Measurements from ENCODE around the gene EHHADH. TPM values are rescaled to one million over a fixed set of nuclear protein-coding genes. Genes with fewer than 3 reads are reported as not detected.
"Not testable (repeated sequence)": the region's sequence is repeated elsewhere in the genome, so short reads cannot be mapped to it uniquely, and the experiment has no call there.

EHHADH gene
- total RNA-seq, 2 experiments from 2014 or later: 1.3 TPM; not detected in 1

GRCh38 chr3:185242642-185243041 is 11.2 kb downstream of the EHHADH start:
- intact Hi-C loops (cut with micrococcal nuclease; ENCODE audit: unreplicated experiment): no loop called here
- Histone ChIP-seq H3K79me2 (ENCODE audit: insufficient read depth, low read depth, low read length) (no peaks in the 10 kb centered on the region), H2AFZ (ENCODE audit: low read length) (no peak overlapping the region), H3K4me2 (ENCODE audit: low read length) (no peak overlapping the region), H3K4me1 (ENCODE audit: insufficient read depth, low read length, poor library complexity, severe bottlenecking) (no peaks in the 10 kb centered on the region), H3K27ac (ENCODE audit: low read depth, low read length, poor library complexity, severe bottlenecking) (no peak overlapping the region), H3K9me3 (ENCODE audit: low read length) (peaks cover 3% of the 10 kb centered on the region; the same call in 1 of the 2 replicates), H4K20me1 (ENCODE audit: insufficient read depth, low read length) (no peaks in the 10 kb centered on the region), H3K4me3 (ENCODE audit: low read depth, low read length, poor library complexity, severe bottlenecking) (no peak overlapping the region), H3K36me3 (ENCODE audit: insufficient read depth, low read length) (no peaks in the 10 kb centered on the region), H3K9me2 (ENCODE audit: insufficient read depth, low read length) (no peaks in the 10 kb centered on the region)
- POLR2A ChIA-PET: interaction anchor here (0.9 kb wide), 1 partner anchor 13 kb away, joined by 4 read pairs; no protein-coding TSS in a partner anchor
- BruUV-seq (replicated peaks): no TSS peak
- TF ChIP-seq EZH2phosphoT487 (IDR thresholded peaks at IDR 0.05; ENCODE audit: borderline replicate concordance, low read depth, low read length) (no peak), CTCF (conservative IDR thresholded peaks at IDR 0.05; ENCODE audit: low read length) (no peak)
- CTCF ChIA-PET (ENCODE audit: unreplicated experiment): no interaction called here
- no peak for DNase-seq (ENCODE audit: low spot score)

GRCh38 chr3:185236969-185237368 is 16.9 kb downstream of the EHHADH start:
- ChIA-PET POLR2A (interaction anchor here (0.6 to 1.1 kb wide), 3 partner anchors 8 to 16 kb away, joined by 3 to 5 read pairs (median 3); no protein-coding TSS in a partner anchor), CTCF (ENCODE audit: unreplicated experiment) (no interaction called here)
- H3K4me2 ChIP-seq (ENCODE audit: low read length): no peak overlapping the region
- H3K4me3 ChIP-seq (ENCODE audit: low read depth, low read length, poor library complexity, severe bottlenecking): no peak overlapping the region
- intact Hi-C loops (cut with micrococcal nuclease; ENCODE audit: unreplicated experiment): no loop called here
- H3K27ac ChIP-seq (ENCODE audit: low read depth, low read length, poor library complexity, severe bottlenecking): no peak overlapping the region
- H3K36me3 ChIP-seq (ENCODE audit: insufficient read depth, low read length): no peaks in the 10 kb centered on the region
- H3K79me2 ChIP-seq (ENCODE audit: insufficient read depth, low read depth, low read length): no peaks in the 10 kb centered on the region
- no peak for DNase-seq (ENCODE audit: low spot score)
- peaks cover 15% of the 10 kb centered on the region for H3K9me3 ChIP-seq (ENCODE audit: low read length)
- no TSS peak for BruUV-seq (replicated peaks)
- no peaks in the 10 kb centered on the region for H4K20me1 ChIP-seq (ENCODE audit: insufficient read depth, low read length)
- H3K4me1 ChIP-seq (ENCODE audit: insufficient read depth, low read length, poor library complexity, severe bottlenecking): no peaks in the 10 kb centered on the region
- H2AFZ ChIP-seq (ENCODE audit: low read length): no peak overlapping the region
- TF ChIP-seq CTCF (conservative IDR thresholded peaks at IDR 0.05; ENCODE audit: low read length) (no peak), EZH2phosphoT487 (IDR thresholded peaks at IDR 0.05; ENCODE audit: borderline replicate concordance, low read depth, low read length) (no peak)
- H3K9me2 ChIP-seq (ENCODE audit: insufficient read depth, low read length): no peaks in the 10 kb centered on the region

GRCh38 chr3:185233328-185233727 is 20.5 kb downstream of the EHHADH start:
- intact Hi-C loops (cut with micrococcal nuclease; ENCODE audit: unreplicated experiment): no loop called here
- Histone ChIP-seq H3K4me2 (ENCODE audit: low read length) (no peak overlapping the region), H3K9me3 (ENCODE audit: low read length) (peaks cover 15% of the 10 kb centered on the region), H3K9me2 (ENCODE audit: insufficient read depth, low read length) (no peaks in the 10 kb centered on the region), H3K4me3 (ENCODE audit: low read depth, low read length, poor library complexity, severe bottlenecking) (no peak overlapping the region), H3K27ac (ENCODE audit: low read depth, low read length, poor library complexity, severe bottlenecking) (no peak overlapping the region), H3K36me3 (ENCODE audit: insufficient read depth, low read length) (no peaks in the 10 kb centered on the region), H4K20me1 (ENCODE audit: insufficient read depth, low read length) (no peaks in the 10 kb centered on the region), H2AFZ (ENCODE audit: low read length) (no peak overlapping the region), H3K79me2 (ENCODE audit: insufficient read depth, low read depth, low read length) (no peaks in the 10 kb centered on the region), H3K4me1 (ENCODE audit: insufficient read depth, low read length, poor library complexity, severe bottlenecking) (no peaks in the 10 kb centered on the region)
- ChIA-PET POLR2A (no interaction called here), CTCF (ENCODE audit: unreplicated experiment) (no interaction called here)
- BruUV-seq (replicated peaks): no TSS peak
- TF ChIP-seq EZH2phosphoT487 (IDR thresholded peaks at IDR 0.05; ENCODE audit: borderline replicate concordance, low read depth, low read length): no peak
- no peak for DNase-seq (ENCODE audit: low spot score)

- H4K20me1 ChIP-seq (ENCODE audit: insufficient read depth, low read length); CTCF ChIA-PET (ENCODE audit: unreplicated experiment); H3K4me1 ChIP-seq (ENCODE audit: insufficient read depth, low read length, poor library complexity, severe bottlenecking); H3K4me2 ChIP-seq (ENCODE audit: low read length); H3K36me3 ChIP-seq (ENCODE audit: insufficient read depth, low read length); H3K27ac ChIP-seq (ENCODE audit: low read depth, low read length, poor library complexity, severe bottlenecking); intact Hi-C loops (cut with micrococcal nuclease; ENCODE audit: unreplicated experiment); DNase-seq (ENCODE audit: low spot score); H3K9me2 ChIP-seq (ENCODE audit: insufficient read depth, low read length); H3K79me2 ChIP-seq (ENCODE audit: insufficient read depth, low read depth, low read length); H3K9me3 ChIP-seq (ENCODE audit: low read length); H3K4me3 ChIP-seq (ENCODE audit: low read depth, low read length, poor library complexity, severe bottlenecking); BruUV-seq (replicated peaks); H2AFZ ChIP-seq (ENCODE audit: low read length): not testable (repeated sequence)
- POLR2A ChIA-PET: interaction anchor here (1.0 kb wide), 1 partner anchor 1227 kb away, joined by 3 read pairs; no protein-coding TSS in a partner anchor
These were observed 27.3 kb downstream of the EHHADH start for GRCh38 chr3:185226526-185226925.
